HG02678 (cell line): ENCODE measurements around the gene MMP8.

ENCODE experiments used
- ATAC-seq: cut with Tn5 transposase; IDR thresholded peaks from one replicate; pipeline ENCODE4 v1.9.1; 2021; ENCODE audit warnings: mild to moderate bottlenecking, moderate library complexity; ENCODE audit not compliant: unreplicated experiment

The MMP8 gene

DNA sequence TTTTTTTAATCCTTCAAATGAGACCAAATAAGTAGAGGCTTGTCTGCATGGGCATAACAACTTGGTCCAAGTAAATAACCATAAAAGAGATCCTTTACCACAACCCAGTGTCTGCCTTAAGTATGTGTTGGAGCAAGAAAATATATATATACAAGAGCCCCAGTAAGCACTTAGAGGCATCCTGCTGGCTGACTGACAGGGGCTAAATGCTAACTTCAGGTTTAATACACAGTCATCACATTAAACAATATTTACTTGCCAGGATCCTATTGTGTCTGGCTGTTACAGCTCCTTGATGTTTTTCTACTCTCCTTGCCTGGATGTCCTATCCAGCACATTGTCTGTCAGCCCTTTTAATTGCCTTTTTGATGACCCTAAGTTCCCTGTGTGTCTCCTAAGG lies 62.1 kb downstream of the MMP8 start:
- no peak for ATAC-seq
